Muscle of arm (tissue), 12 donors: ENCODE results near the gene UXT. TPM values are rescaled to one million over a fixed set of nuclear protein-coding genes. Genes with fewer than 3 reads are reported as not detected.
"Not testable (repeated sequence)": the region's sequence is repeated elsewhere in the genome, so short reads cannot be mapped to it uniquely, and the experiment has no call there.

Source experiments
- DNase-seq: peaks from one replicate; pipeline ENCODE4 v3.0.0-alpha.2; 2013
- polyA plus RNA-seq, 12 donors: library from polyadenylated mRNA; unstranded; fragments of 120-200 nt; gene quantifications; one replicate each; pipeline ENCODE4 v1.2.1, GENCODE V29; 2013; ENCODE audit not compliant: insufficient read length in 12 of 12

UXT gene
- polyA plus RNA-seq, 12 donors: 69.0 to 97.6 (median 87.6) TPM; not detected in 1

DNA sequence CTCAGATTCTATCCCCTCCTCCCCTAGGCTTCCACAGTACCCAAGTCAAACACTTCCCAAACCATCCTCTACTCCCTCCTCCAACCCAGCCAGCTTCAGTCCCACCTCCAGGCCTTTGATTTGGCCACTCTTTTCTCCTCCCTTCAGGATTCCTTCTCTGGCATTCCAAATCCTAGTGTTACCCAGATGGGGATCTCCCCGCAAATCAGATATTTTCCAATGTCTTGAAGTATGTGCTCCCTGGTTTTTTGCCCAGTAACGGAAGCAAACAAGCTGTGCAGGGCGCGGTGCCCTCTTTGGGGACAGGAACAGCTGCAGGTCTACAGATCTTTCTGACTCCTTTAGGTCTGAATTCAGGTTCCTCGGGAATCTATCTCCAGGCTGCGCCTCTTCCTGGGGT lies 37.1 kb downstream of the UXT start:
- no peak for DNase-seq

DNA sequence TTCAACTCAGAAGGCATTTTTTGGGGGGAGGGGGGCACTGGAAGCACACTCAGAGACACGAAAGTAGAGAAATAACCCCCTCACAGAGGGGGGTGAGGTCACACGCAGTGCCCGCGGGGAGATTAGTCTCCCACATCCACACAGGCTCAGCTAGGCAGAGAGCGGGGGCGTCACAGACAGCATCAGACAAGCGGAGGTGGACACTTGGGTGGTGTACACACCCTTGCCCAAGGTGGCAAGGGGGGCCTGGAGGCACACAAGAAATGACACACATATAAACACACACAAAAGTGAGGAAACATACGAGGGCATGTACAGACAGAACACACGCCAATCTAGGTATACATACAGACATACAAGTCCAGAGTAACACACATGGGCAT lies 38.7 kb downstream of the UXT start:
- no peak for DNase-seq

- DNase-seq: peak; percentile 76
Observed at GRCh38 chrX:47619486-47620302, 39.3 kb downstream of the UXT start, which contains the start of gene SYN1. TSS of gene SYN1 (minus strand) at chrX:47619857. CDS start at chrX:47619728, 129 bp downstream.

GRCh38 chrX:47618923-47619485 lies 40.0 kb downstream of the UXT start:
- no peak for DNase-seq

DNA sequence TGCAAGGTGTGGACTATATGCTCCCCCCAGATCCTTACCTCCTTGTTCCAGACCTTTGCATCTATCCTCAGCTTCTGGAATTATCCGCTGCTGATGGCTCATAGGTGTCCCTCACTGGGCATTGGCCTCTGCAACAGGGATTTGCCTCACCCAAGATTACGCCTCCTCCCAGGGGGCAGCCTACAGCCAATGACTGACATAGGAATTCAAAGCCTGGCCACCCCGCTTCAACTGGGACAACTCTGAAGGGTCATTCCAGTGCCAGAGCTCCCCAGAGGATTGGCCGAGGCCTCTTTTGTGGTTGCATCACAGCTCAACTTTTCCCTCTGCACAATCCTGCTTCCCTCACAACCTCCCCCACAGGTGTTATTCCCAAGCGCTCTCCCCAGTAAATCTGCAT lies 44.4 kb downstream of the UXT start:
- no peak for DNase-seq

- no peak for DNase-seq
Observed at GRCh38 chrX:47613082-47613481, 45.9 kb downstream of the UXT start.

- DNase-seq: no peak
Observed at GRCh38 chrX:47612418-47612817, 46.6 kb downstream of the UXT start.

DNA sequence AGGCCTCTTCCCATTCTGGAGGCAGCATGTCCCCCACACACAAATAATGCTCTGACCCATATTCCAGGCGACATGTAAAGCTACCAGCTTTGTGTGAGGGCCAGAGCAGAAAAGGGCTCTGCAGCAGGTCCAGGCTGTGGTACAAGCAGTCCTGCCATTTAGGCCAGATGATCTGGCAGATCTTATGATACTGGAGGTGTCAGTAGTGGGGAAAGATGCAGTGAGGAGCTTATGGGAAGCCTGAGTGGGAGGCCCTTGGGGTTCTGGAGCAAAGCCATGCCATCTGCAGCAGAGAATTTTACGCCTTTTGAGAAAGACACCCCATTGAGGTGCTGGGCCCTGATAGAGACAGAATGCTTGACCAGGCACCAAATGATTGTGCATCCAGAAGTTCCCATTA lies 47.1 kb downstream of the UXT start:
- no peak for DNase-seq

DNA sequence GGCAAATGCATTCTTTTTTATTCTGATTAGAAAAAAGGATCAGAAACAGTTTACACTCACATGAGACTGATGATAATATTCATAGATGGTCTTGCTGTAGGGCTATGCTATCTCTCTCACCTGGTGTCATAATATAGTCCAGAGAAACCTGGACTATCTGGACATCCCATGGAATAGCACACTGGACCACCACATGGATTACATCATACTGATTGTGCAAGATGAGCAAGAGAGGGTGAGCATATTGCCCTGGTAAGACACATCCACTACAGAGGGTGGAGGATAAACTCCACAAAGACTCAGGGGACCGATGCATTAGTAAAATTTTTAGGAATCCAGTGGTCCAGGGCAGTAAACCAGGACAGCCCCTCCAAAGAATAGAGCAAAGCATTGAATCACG lies 47.5 kb downstream of the UXT start:
- DNase-seq: no peak

DNA sequence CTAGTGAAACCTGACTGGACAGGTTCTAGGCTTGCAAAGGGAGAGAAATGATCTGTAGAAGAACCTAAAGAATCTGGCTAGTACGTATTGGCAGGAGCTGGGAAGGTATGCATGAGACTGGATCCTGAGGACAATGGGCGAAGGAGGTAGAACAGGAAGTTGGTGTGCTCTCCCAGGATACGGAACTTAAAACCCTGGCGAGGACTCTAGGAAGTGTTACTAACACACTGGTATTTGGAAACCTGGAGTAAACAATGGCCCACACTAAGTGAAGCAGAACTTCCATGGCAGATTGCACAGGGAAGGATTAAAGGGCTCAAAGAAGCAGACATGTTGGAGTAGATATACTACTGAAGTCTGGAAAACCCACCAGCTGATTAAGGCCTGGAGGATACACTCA lies 48.5 kb downstream of the UXT start:
- no peak for DNase-seq

GRCh38 chrX:47608130-47608810 lies 50.7 kb downstream of the UXT start:
- no peak for DNase-seq

GRCh38 chrX:47607091-47607490 lies 51.9 kb downstream of the UXT start:
- no peak for DNase-seq

DNA sequence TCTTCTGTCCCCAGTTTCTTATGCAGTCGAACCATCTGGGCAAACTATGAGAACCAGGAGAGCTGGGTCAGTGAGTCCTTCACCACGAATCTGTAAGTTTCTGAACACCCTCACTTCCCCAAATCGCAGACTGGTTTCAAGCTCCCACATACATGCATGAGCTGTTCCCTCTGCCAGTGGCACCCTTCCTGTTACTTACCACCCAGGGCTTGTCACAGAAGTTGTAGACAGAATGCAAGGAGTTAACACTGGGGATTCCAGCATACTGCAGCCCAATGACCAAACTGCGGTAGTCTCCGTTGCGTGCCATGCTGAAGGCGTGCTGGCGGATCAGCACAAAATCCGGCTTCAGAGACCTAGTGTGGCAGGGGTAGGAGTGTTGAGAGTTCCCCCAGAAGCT lies 54.0 kb downstream of the UXT start:
- DNase-seq: no peak

- not testable (repeated sequence) for DNase-seq
Observed at GRCh38 chrX:47603125-47603524, 55.9 kb downstream of the UXT start.

Other genes starting within 250 kb of the UXT start
- 10 to 100 TPM in 10 of 12 donors, 1 to 10 TPM in 1, not detected in 1; 4.7 to 15.1 (median 12.0) TPM for gene ZNF41, start 176.0 kb downstream of the UXT start, polyA plus RNA-seq
- 10 to 100 TPM in 11 of 12 donors, not detected in 1; 33.9 to 52.5 (median 44.3) TPM for gene ARAF, start 98.0 kb downstream of the UXT start, polyA plus RNA-seq
- 100 to 1,000 TPM in 11 of 12 donors, not detected in 1; 101 to 174 (median 134) TPM for gene TIMP1, start 76.7 kb downstream of the UXT start, polyA plus RNA-seq
- gene SYN1, start 39.3 kb downstream of the UXT start, polyA plus RNA-seq: 10 to 100 TPM in 6 of 12 donors, 1 to 10 TPM in 5, not detected in 1; 5.6 to 15.4 (median 10.3) TPM
- 1 to 10 TPM in 10 of 12 donors, not detected in 2; 1.3 to 6.2 (median 2.3) TPM for gene CFP, start 29.2 kb downstream of the UXT start, polyA plus RNA-seq
- 10 to 100 TPM in 11 of 12 donors, not detected in 1; 19.7 to 26.3 (median 23.5) TPM for gene ELK1, start 8.6 kb downstream of the UXT start, polyA plus RNA-seq
- gene ZNF81, start 177.7 kb upstream of the UXT start, polyA plus RNA-seq: 10 to 100 TPM in 1 of 12 donors, 1 to 10 TPM in 10, not detected in 1; 3.0 to 10.1 (median 4.3) TPM